HG02763 (cell line): Measurements from ENCODE around the gene SRCAP.

Experiments used
- ATAC-seq: cut with Tn5 transposase; IDR thresholded peaks from one replicate; pipeline ENCODE4 v1.9.1; 2021; ENCODE audit warnings: mild to moderate bottlenecking, moderate library complexity; ENCODE audit not compliant: unreplicated experiment

SRCAP gene

DNA sequence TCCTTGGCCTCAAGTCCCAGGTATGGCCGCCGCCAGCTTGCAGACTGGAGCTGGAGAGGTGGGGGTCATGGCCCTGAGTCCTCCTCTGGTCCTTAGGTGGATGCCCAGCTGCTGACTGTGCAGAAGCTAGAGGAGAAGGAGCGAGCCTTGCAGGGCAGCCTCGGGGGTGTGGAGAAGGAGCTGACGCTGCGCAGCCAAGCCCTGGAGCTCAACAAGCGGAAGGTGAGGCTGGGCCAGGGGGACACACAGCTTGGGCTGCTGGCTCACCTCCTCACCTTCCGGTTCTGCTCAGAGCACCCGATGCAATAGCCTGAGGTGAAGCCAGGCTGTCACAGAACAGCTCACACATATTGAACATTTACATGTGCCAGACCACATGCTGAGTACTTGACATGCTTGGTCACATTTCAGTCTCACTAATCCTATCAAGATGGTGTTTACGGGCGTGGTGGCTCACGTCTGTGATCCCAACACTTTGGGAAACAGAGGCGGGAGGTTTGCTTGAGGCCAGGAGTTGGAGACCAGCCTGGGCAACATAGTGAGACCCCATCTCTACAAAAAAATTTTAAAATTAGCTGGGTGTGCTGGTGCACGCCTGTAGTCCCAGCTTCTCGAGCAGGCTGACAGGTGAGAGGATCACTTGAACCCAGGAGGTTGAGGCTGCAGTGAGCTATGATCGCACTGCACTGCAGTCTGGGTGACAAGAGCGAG is 70.6 kb downstream of the SRCAP start:
- ATAC-seq = no peak

DNA sequence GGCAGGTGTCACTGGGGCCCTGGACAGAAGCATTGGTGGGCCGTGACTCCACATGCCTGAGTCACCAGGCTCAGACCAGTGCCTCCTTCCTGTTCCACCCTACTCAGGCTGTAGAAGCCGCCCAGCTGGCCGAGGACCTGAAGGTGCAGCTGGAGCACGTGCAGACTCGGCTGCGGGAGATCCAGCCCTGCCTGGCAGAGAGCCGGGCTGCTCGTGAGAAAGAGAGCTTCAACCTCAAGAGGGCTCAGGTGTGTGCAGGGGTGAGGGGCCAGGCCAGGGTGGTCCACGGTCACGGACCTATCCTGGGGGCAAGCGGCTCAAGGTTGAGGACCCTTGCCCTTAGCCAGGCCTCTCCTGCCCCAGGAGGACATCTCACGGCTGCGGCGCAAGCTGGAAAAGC is 72.8 kb downstream of the SRCAP start:
- ATAC-seq = no peak

DNA sequence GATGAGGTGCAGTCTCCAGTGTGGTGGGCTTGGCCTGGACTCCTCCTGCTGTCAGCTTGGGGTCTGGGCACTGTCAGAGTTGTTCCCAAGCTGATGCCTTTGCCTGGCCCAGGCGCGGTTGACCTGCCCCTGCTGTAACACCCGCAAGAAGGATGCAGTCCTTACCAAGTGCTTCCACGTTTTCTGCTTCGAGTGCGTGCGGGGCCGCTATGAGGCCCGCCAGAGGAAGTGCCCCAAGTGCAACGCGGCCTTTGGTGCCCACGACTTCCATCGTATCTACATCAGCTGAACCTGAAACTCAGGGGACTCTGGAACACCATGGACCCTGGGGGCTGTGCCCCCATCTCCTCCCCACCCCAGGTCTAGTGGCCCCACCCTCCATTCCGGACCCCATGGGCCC is 74.9 kb downstream of the SRCAP start:
- ATAC-seq = no peak

DNA sequence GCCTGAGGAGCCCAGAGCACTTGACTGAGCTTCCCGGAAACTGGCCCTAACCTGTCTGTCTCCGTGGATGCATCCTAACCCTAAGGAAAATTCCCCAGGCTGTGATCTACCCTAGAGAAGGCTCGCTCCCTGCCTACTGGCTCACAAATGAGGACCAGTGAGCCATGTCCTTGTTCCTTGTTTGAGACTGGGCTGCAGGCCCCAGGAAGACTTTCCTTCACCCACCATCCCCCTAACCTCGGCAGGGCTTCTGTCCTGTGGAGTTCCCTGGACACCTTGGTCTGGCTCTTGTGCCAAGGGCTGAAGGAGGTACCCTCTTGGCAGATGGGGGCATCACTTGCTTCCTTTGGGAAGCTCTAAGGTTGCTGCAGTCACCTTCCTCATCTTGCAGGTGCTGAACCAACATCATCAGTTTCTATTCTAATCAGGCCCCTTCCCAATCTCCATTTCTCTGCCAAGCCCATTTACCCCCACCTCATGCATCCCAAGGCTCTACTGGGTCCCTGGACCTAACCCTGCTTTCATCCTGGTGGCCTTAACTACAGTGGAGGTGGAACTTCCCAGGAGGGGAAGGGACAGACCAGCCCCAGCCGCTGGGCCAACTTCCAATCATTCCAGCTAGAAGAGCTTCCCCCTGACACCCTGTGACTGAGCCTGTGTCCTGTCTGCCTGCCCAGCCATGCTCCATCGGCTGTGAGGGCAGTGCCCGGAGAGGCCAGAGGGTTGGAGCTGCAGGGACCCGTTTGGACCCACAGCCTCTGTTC is 75.6 kb downstream of the SRCAP start:
- no peak for ATAC-seq

DNA sequence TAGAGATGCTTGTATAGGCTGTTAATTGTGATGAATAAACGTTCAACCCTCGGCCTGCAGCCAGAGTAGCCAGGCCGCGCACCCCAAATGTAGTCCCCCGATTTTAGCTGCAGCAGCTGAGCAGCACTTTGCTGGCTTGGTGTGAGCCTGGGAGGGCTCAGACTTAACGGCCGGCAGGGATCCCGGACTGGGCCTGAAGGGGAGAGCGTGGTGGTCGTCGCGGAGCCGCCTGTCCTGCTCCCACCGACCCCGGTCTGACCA is 76.1 kb downstream of the SRCAP start:
- ATAC-seq = no peak

DNA sequence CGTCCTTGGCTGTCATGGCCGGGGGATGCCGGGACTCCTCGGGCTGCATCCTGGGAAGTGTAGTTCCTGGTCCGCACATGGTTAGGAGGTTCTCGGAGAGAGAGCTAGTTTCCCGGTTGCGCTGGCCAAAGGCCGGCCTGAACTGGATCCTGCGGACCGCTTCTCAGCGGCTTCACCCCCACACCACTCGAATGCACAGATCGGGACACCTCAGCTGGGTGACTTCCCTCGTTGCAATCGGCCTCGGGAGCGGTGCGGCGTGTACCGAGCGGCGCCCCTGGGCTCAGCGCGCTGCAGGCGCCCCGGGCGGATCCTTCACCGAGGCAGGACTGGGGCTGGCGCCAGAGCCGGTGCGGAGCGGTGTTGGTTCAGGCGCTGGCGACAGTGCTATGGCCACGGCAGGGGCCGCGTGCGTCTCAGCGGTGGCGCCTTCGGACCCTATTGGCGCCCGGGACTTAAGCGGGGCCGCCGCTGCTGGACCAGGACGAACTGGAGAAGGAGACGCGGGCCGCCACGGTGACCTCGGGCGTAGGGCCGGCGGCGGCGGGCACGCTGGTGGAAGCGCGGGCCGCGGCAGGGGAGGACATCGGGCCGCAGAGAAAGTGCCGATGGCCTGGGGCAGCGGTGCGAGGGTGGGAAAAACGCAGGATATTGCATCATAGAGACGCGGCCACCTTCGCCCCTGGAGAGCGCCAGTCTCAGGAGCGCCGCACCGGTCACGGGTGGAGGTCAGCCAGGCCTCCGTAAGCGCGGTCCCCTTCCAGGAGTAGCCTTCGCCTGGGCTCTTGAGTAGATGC is 76.6 kb downstream of the SRCAP start:
- ATAC-seq = no peak

DNA sequence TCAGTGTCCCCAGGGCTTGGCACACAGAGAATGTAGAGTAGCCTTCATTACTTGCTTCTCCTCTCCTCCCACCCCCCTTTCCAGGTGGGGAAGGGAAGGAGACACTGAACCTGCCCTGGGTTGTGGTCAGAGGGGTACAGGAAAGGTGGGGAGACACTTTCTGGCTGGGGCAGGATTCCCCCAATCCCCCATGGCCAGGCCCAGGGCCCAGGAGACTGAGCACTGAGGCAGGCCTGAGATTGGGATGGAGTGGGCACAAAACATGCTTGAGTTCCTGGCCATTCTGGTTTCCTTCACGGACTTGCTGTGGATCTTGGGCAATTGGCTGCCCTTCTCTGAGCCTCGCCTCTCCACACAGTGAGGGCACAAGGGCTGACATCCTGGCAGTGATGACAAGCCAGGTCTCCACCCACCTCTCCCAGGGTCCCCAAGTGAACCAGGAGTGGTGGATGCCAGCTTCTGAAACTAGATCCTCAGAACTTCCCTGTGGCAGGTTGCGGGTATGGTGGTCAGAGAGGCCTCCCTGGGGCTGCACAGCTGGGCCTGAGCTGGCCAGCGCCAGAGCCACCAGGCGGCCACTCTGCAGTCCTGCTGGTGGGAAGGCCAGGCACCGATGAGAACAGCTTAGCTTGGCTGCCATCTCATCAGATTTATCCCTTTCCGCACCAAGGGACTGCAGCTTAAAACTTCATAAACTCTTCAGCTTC is 78.8 kb downstream of the SRCAP start:
- ATAC-seq = no peak

DNA sequence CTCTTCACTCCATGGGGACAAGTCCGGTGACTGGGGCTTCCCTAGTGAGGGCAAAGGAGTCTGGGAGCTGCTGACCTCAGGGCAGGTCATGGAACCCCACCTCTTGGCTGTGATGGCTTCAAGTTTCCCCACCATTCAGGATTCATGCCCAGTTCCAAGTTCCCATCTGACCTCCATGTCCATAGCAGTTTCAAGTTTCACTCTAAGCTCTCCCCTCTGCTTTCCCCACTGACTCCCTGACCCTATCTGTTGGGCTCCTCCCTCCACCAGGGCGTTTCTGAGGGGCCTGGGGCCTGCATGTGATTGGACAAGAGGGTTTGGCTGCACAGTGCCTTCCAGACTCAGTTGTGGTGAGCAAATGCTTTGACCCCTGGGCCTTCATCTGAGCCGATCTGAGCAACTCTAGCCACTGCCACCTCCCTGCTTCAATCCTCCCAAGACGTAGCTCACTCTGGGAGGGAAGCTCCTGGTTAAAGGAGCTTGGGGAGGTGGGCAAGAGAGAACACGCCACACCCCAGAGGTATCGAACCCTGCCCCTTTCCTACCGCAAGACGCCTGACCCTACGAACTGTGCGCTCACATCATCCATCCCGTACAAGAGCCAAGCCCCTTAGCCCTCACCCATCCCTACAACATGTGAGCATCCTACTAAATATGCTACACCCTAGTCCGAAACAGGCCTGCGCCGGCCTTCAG is 79.7 kb downstream of the SRCAP start:
- ATAC-seq = no peak

DNA sequence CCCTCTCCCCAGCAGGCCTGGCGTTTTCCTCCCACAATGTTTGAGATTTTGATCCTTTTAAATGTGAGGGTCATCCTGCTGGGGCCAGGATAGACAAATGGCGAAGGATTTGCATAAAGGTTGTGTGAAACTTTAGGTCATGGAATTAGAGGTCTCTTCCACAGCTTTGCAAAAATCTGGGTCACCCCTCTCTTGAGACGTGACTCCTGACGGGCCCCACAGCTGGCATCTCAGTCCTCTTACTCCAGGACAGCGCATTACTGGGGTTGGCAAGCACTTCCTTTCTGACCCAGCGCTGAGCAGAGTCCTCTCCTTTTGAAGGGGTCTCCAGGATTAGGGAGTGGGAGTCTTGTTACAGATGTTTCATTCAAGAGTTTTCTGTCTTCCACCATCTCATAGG is 80.6 kb downstream of the SRCAP start:
- ATAC-seq = no peak

DNA sequence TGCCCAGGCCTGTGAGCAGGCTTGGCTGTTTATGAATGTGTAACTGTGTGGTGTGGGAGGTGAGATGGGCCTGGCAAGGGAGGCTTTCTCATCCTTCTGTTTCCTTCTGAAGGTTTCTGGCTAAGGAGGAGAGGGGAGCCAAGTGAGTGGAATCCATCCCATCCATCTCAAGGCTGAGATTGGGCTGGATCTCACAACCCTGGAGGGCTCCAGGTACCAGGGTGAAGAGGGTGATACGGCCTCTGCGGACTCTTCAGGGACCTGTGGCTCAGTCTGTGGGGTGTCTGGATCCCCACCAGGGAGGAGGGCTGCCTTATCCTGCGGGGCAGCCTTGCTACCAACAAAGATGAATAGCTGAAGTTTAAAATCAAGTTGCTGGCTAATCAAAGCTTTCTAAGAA is 81.0 kb downstream of the SRCAP start:
- ATAC-seq = no peak

DNA sequence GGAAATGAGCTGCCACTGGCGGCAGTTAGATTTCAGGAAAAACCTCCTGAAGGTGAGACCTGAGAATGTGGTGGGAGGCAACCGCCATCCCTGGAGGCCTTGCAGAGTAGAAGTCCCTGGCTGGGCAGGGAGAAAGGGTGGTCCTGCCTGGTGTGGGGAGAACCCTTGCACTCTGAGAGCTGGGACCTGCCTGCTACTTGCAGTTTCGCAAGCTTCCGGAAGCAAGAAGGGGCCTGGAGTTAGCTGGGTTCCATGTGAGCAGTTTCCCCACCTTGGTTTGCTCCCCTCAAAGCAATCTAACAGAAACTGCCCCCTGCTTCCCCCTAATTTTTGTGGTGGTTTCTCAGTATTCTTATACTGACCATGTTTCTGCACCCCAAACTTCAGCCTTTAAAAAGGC is 81.6 kb downstream of the SRCAP start:
- no peak for ATAC-seq

DNA sequence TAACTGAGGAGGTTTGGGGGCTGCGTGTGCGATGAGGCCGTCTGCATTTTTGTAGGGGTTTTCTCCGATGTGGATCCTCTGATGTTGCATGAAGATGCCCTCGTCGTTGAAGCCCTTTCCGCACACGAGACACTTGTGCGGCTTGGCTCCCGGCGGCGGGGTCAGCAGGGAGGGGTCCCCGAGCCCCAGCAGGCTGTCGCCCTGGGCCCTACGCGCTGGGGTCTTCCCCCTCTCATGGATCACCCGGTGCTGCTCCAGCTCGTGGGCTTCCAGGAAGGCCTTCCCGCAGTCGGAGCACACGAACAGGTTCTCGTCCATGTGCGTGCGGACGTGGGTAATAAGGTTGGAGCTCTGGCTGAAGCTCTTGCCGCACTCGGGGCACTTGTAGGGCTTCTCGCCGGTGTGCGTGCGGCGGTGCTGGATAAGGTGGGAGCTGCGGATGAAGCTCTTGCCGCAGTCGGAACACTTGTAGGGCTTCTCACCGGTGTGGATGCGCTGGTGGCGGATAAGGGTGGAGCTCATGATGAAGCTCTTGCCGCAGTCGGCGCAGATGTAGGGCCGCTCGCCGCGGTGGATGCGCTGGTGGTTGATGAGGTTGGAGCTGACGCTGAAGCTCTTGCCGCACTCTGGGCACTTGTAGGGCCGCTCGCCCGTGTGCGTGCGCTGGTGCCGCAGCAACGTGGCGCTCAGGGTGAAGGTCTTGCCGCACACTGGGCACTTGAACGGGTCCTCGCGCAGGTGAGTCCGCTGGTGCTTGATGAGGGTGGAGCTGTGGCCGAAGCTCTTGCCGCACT is 83.7 kb downstream of the SRCAP start:
- no peak for ATAC-seq

DNA sequence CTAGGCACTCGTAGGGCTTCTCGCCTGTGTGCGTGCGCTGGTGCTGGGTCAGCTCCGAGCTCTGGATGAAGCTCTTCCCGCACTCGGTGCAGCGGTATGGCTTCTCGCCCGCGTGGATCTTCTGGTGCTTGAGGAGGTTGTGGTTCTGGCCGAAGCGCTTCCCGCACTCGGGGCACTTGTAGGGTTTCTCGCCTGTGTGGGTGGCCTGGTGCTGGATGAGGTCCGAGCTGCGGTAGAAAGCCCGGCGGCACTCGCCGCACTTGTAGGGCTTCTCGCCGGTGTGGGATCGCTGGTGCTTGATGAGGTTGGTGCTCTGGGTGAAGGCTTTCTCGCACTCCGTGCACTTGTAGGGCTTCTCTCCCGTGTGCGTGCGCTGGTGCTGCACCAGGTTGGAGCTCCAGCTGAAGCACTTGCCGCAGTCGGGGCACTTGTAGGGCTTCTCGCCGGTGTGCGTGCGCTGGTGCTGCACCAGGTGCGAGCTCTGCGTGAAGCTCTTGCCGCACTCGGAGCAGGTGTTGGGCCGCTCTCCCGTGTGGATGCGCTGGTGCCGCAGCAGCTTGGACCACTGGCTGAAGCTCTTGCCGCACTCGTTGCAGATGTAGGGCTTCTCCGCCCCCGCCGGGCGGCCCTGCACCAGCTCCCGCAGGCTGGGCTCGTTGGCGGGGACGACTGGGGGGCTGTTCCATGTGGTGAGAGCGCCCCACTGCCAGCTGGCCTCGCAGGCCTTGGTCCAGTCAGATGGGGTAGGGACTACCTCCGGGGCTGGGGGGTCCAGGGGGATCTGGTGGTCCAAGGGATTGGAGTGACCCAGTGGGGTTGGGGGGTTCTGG is 84.5 kb downstream of the SRCAP start:
- no peak for ATAC-seq

DNA sequence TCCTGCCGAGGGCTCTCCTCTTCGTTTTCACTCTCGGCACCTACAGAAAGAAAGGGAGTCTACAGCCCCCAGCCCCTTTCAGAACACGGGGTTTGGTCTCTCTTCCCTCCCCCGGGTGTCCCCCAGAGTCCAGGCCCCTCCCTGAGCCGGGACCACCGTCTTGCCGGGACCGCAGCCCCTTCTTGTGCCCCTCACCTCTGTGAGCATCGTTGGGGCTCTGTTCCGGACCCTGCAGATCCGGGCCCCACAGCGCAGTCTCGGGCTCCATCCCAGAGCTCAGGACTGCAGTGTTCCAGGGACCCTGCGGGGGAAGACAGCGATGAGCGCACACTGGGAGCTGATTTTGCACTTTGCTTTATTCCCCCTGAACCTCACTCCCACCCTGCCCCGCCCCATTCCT is 85.2 kb downstream of the SRCAP start:
- no peak for ATAC-seq

DNA sequence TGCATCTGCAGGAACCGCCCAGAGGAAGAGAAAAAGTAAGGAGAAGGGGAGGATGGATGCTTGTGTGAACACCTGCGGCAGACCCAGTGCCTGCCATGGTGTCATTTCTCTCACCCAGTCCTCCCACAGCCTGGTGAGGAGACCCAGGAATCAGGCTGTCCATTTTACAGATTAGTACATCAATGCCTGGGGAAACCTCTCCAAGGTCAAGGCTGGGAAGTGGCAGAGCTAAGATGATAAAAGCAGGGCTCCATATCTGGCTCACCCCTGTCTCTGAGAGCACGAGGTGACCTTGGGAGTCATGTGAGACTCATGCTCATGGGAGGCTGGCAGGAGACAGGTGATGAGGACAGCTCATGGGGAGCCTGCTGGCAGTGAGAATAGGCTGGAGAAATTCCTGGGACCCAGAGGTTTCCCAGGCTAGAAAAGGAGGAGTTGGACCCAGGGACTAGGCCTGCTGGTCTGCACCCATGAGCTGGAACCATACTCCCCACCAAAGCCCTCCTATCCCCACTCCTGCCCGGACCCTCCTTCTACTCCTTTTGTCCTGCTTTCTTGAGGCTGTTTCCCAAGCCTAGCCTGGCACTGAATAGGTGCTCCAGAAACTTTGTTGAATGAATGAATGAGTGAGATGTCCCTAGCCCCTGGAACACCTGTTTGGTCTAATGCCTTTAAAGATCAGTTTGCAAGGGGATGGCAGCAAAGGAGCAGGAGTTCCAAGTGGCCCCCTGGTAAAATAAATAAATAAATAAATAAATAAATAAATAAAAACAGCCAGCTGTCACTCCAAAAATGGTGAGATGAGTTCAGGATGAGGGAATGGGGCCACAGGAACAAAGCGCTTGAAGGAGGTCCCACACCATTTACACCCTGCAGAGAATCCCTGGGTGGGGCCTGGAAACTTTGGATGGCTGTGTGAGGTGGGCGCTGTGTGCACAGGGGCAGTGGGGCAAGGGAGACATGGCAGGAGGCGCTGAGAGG is 86.4 kb downstream of the SRCAP start:
- no peak for ATAC-seq

DNA sequence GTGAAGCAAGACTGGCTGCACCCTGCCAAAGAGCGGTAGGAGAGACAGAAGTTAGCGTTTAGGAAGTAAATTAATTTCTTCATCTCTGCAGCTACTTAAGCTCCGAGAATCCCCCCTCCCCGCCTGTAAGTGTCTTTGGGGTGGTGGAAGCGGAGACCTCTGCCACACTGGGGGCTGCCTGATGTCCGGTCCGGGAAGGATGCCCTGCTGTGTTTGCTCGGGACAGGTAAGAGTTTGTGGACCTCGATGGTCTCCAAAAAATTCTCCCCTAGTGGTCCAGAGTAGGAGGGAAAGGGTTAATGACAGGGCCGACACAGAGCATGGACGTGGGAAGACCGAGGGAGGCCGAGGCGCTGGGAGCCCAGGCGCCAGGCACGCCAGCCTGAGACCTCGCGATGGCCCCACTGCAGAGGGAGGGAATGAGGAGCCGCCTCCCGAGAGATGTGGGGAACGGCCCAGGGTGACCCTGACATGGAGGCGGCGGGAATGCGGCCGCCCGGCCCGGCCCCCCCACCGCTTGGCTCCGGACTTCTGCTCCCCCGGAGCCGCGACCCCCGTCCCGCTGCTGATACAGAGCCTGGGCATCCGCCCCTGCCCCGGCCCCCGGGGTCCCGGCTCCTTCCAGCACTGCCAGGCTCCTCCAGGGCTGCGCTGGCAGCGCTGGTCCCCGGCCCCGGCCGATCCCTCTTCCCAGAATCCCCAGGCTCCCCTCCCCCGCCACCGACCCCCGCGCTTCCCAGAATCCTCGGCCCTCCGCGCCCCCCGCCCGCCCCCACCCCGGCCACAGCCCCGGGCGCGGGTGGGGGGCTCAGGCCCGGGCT is 87.4 kb downstream of the SRCAP start:
- ATAC-seq = no peak

DNA sequence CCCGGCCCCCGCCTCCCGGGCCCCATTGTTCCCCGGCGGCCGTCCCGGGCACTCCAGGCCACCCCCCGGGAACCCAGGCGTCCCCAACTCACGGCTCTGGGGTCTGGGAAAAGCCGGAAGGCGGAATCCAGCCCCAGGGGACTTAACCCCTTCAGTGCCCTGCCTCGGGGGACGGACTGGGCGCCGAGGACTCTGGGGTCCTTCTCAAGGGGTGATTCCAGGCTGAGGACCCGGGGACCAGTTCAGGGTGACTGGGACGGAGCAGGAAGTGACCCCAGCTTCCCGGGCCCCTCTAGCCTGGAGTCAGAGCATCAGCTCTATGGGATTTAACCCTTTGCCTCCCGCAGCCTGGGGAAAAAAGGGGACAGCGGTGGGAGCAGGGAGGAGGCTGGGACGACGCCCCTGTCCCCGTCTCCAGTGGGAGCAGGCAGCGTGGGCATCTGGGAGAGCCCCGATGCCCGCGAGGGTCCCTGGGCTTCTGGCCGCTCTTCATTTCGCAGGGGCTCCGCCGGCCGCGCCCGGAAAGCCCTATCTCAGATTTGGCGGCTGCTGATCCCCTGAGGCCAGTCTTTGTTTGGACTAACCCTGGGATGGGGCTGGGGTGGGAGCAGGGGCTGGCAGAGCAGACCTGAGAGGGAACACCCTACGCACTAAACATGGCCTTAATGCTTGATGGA is 88.1 kb downstream of the SRCAP start, which contains the start of gene ZNF629:
Gene ZNF629 (minus strand): TSS at position 270 of the 677 bp plus-strand sequence. CDS start 2,723 bp downstream, outside the sequence.
- ATAC-seq = no peak
